Daoy (cell line): Measurements from ENCODE around the gene TBRG4. TPM values are rescaled to one million over a fixed set of nuclear protein-coding genes. Genes with fewer than 3 reads are reported as not detected.

Experiments
- DNase-seq: peaks from one replicate; pipeline ENCODE4 v3.0.0-alpha.2; 2015; ENCODE audit warnings: low read depth
- total RNA-seq: library from RNA; depleted of rRNA; stranded (reverse); fragments of >200 nt; shearing (Covaris generic); gene quantifications from 2 replicates; pipeline ENCODE4 v1.2.3, GENCODE V29; 2014

Gene TBRG4
- total RNA-seq, 1 experiment from 2014 or later = 211 TPM

- DNase-seq = no peak
Measured at GRCh38 chr7:45074528-45075354, 36.8 kb downstream of the TBRG4 start.

GRCh38 chr7:45073786-45074527 lies 37.5 kb downstream of the TBRG4 start:
- DNase-seq = no peak

GRCh38 chr7:45073031-45073785 lies 38.3 kb downstream of the TBRG4 start:
- no peak for DNase-seq

- DNase-seq = no peak
Measured at GRCh38 chr7:45072131-45073030, 39.1 kb downstream of the TBRG4 start.

GRCh38 chr7:45071528-45071927 lies 40.0 kb downstream of the TBRG4 start:
- no peak for DNase-seq

- no peak for DNase-seq
Measured at GRCh38 chr7:45070254-45070642, 41.2 kb downstream of the TBRG4 start.

- no peak for DNase-seq
Measured at GRCh38 chr7:45069444-45070253, 41.8 kb downstream of the TBRG4 start.

GRCh38 chr7:45068236-45069023 lies 43.1 kb downstream of the TBRG4 start:
- DNase-seq = no peak

GRCh38 chr7:45067582-45067981 lies 43.9 kb downstream of the TBRG4 start:
- no peak for DNase-seq

- no peak for DNase-seq
Measured at GRCh38 chr7:45066409-45066808, 45.1 kb downstream of the TBRG4 start.

GRCh38 chr7:45065031-45065995 lies 46.2 kb downstream of the TBRG4 start:
- DNase-seq = no peak

- no peak for DNase-seq
Measured at GRCh38 chr7:45064047-45064725, 47.3 kb downstream of the TBRG4 start.

GRCh38 chr7:45061806-45062425 lies 49.6 kb downstream of the TBRG4 start:
- no peak for DNase-seq

GRCh38 chr7:45061352-45061751 lies 50.1 kb downstream of the TBRG4 start:
- DNase-seq = no peak

GRCh38 chr7:45060295-45060694 lies 51.2 kb downstream of the TBRG4 start:
- no peak for DNase-seq

GRCh38 chr7:45057878-45058277 lies 53.6 kb downstream of the TBRG4 start:
- DNase-seq = no peak

GRCh38 chr7:45055594-45056219 lies 55.8 kb downstream of the TBRG4 start:
- DNase-seq = no peak
